ENCODE measurements around the gene UTS2R. TPM values are rescaled to one million over a fixed set of nuclear protein-coding genes. Genes with fewer than 3 reads are reported as not detected.

UTS2R gene
- under 1 TPM; 0.30 to 0.70 (median 0.43) TPM for polyA plus RNA-seq (ENCODE audit: insufficient read length in 4 of 4)

GRCh38 chr17:82371333-82372248 lies at the start of gene UTS2R:
UTS2R (plus strand) TSS chr17:82371765; CDS start chr17:82374325, 2,560 bp downstream.
- no peak for DNase-seq (ENCODE audit: low read depth in 4 of 4, low spot score in 3 of 4)

- DNase-seq (ENCODE audit: low read depth in 4 of 4, low spot score in 3 of 4) = no peak
Observed at GRCh38 chr17:82321947-82322466, 49.6 kb upstream of the UTS2R start.

- no peak for DNase-seq (ENCODE audit: low read depth in 4 of 4, low spot score in 3 of 4)
Observed at GRCh38 chr17:82322526-82323453, 48.8 kb upstream of the UTS2R start.

- no peak for DNase-seq (ENCODE audit: low read depth in 4 of 4, low spot score in 3 of 4)
Observed at GRCh38 chr17:82323514-82324234, 47.9 kb upstream of the UTS2R start.

- DNase-seq (ENCODE audit: low read depth in 4 of 4, low spot score in 3 of 4) = no peak
Observed at GRCh38 chr17:82324566-82325285, 46.8 kb upstream of the UTS2R start.

- DNase-seq (ENCODE audit: low read depth in 4 of 4, low spot score in 3 of 4) = no peak
Observed at GRCh38 chr17:82325286-82326180, 46.0 kb upstream of the UTS2R start.

GRCh38 chr17:82327289-82327688 lies 44.3 kb upstream of the UTS2R start:
- no peak for DNase-seq (ENCODE audit: low read depth in 4 of 4, low spot score in 3 of 4)

GRCh38 chr17:82327757-82328140 lies 43.8 kb upstream of the UTS2R start:
- no peak for DNase-seq (ENCODE audit: low read depth in 4 of 4, low spot score in 3 of 4)

- DNase-seq (ENCODE audit: low read depth in 4 of 4, low spot score in 3 of 4) = no peak
Observed at GRCh38 chr17:82328141-82328993, 43.2 kb upstream of the UTS2R start.

- no peak for DNase-seq (ENCODE audit: low read depth in 4 of 4, low spot score in 3 of 4)
Observed at GRCh38 chr17:82328994-82329507, 42.5 kb upstream of the UTS2R start.

GRCh38 chr17:82329683-82330321 lies 41.8 kb upstream of the UTS2R start:
- DNase-seq (ENCODE audit: low read depth in 4 of 4, low spot score in 3 of 4) = no peak

GRCh38 chr17:82330322-82331239 lies 41.0 kb upstream of the UTS2R start:
- no peak for DNase-seq (ENCODE audit: low read depth in 4 of 4, low spot score in 3 of 4)

GRCh38 chr17:82331345-82331939 lies 40.1 kb upstream of the UTS2R start:
- no peak for DNase-seq (ENCODE audit: low read depth in 4 of 4, low spot score in 3 of 4)

- no peak for DNase-seq (ENCODE audit: low read depth in 4 of 4, low spot score in 3 of 4)
Observed at GRCh38 chr17:82332669-82333278, 38.8 kb upstream of the UTS2R start.
